RWPE2 (cell line): Measurements from ENCODE around the gene PLB1.
A peak's percentile ranks its signal among the peaks of the same experiment; 100 is the strongest.

Source experiments
- ATAC-seq: fragments of 200-7000 bp; cut with Tn5 transposase; 3 replicates; pipeline ENCODE4 v1.9.1; 2021; ENCODE audit warnings: low read depth
- DNase-seq: peaks from one replicate; pipeline ENCODE4 v3.0.0-alpha.2; 2020; ENCODE audit warnings: low spot score
- H3K27ac ChIP-seq: fragments of 450-650 bp; 2 replicates; pipeline ENCODE4 v1.5.1; 2017; ENCODE audit warnings: mild to moderate bottlenecking; ENCODE audit not compliant: poor library complexity, severe bottlenecking
- H3K27me3 ChIP-seq: fragments of 250-450 bp; sonication (Bioruptor Pico); 2 replicates; pipeline ENCODE4 v1.5.1; 2021; ENCODE audit warnings: mild to moderate bottlenecking, moderate library complexity; ENCODE audit not compliant: insufficient read depth, poor library complexity, severe bottlenecking
- H3K36me3 ChIP-seq: fragments of 250-450 bp; sonication (Bioruptor Pico); 2 replicates; pipeline ENCODE4 v1.5.1; 2020; ENCODE audit warnings: low read depth, mild to moderate bottlenecking, moderate library complexity
- H3K4me1 ChIP-seq: fragments of 250-450 bp; sonication (Bioruptor Pico); 2 replicates; pipeline ENCODE4 v1.5.1; 2021; ENCODE audit warnings: mild to moderate bottlenecking, moderate library complexity; ENCODE audit not compliant: insufficient read depth, poor library complexity, severe bottlenecking
- H3K4me3 ChIP-seq: fragments of 250-450 bp; sonication (Bioruptor Pico); 2 replicates; pipeline ENCODE4 v1.5.1; 2021; ENCODE audit warnings: mild to moderate bottlenecking, moderate library complexity; ENCODE audit not compliant: severe bottlenecking
- H3K9me3 ChIP-seq: fragments of 250-450 bp; sonication (Bioruptor Pico); 2 replicates; pipeline ENCODE4 v1.5.1; 2021; ENCODE audit warnings: mild to moderate bottlenecking, moderate library complexity; ENCODE audit not compliant: severe bottlenecking
- TF ChIP-seq, protein P1 (sequence below): fragments of 450-650 bp; IDR thresholded peaks from one replicate; pipeline ENCODE4 v1.5.1; 2017; ENCODE audit warnings: mild to moderate bottlenecking, moderate library complexity; ENCODE audit not compliant: poor library complexity, severe bottlenecking

Gene PLB1

DNA sequence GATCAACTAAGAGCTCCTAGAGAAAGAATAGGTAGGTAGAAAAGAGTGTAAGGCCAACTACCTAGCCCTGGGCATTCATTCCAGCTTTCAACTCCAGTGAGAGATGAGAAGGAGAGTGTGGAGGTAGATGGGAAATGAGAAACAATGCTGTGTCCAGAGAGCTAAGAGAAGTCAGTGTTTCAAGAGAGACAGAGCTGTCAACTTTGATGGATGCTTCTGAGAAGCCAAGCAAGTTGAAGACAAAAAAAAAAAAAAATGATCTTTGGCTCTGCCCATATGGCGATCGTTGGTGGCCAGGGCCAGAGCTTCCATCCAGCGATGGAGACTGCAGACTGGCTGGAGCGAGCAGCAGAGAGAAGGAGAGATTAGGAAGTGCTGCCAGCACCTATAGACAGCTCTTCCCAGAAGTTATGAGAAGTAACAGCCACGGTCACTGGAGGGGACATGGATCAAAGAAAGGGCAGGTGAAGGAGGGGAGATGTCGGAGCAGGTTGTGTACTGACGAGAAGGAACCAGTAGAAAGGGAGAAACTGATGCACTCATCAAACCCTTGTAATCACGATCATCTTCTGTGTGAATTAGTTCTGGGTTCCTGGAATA lies 143.3 kb downstream of the PLB1 start:
- H3K27me3 ChIP-seq, result no peaks in the 10 kb centered on the region
- ATAC-seq (no peak), DNase-seq (no peak)
- H3K27ac ChIP-seq, result no peak overlapping the region
- no peaks in the 10 kb centered on the region for H3K9me3 ChIP-seq
- H3K4me3 ChIP-seq, result no peak overlapping the region
- no peaks in the 10 kb centered on the region for H3K36me3 ChIP-seq
- TF ChIP-seq, protein P1, sequence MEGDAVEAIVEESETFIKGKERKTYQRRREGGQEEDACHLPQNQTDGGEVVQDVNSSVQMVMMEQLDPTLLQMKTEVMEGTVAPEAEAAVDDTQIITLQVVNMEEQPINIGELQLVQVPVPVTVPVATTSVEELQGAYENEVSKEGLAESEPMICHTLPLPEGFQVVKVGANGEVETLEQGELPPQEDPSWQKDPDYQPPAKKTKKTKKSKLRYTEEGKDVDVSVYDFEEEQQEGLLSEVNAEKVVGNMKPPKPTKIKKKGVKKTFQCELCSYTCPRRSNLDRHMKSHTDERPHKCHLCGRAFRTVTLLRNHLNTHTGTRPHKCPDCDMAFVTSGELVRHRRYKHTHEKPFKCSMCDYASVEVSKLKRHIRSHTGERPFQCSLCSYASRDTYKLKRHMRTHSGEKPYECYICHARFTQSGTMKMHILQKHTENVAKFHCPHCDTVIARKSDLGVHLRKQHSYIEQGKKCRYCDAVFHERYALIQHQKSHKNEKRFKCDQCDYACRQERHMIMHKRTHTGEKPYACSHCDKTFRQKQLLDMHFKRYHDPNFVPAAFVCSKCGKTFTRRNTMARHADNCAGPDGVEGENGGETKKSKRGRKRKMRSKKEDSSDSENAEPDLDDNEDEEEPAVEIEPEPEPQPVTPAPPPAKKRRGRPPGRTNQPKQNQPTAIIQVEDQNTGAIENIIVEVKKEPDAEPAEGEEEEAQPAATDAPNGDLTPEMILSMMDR, result no peak
- peaks cover 23% of the 10 kb centered on the region for H3K4me1 ChIP-seq

GRCh38 chr2:28639836-28640235 lies 144.0 kb downstream of the PLB1 start:
- no peak for DNase-seq
- ATAC-seq, result peak; percentile 45
- TF ChIP-seq, protein P1, result no peak
- peaks cover 24% of the 10 kb centered on the region for H3K4me1 ChIP-seq
- H3K27ac ChIP-seq, result peak overlapping the region; percentile 28
- no peaks in the 10 kb centered on the region for H3K36me3 ChIP-seq
- H3K9me3 ChIP-seq, result no peaks in the 10 kb centered on the region
- H3K4me3 ChIP-seq, result no peak overlapping the region
- H3K27me3 ChIP-seq, result no peaks in the 10 kb centered on the region

DNA sequence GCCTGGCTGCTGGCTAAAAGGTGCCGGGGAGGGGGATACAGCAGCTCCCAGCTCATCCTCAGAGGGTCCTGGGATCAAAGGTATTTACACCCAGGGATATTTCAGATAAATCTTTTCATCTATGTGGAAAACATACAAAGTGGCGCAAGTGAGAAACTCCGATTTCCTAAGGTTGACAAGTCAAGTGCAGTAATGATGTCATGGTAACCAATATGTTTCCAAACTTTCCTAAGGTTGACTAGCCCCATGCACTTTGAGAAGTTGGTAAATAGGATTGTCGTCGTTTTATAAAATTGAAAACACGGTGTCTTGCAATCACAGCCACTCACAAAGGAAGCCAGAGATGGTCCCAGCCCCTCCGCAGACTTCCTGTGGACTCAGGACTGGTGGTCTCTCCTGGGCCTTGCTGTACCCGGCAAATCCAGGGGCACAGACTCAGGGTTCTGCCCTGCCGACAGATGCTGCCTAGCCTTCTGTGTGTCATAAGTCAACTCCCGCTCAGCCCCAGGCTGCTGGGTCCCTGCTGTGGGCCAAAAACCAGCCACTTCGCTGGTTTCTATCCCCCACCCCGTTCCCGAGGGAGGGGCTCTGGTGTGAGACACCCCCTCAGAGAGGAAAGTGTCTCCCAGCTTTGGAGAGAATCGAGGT lies 144.5 kb downstream of the PLB1 start:
- Histone ChIP-seq H3K4me3 (no peak overlapping the region), H3K9me3 (no peaks in the 10 kb centered on the region), H3K27me3 (no peaks in the 10 kb centered on the region), H3K4me1 (peaks cover 27% of the 10 kb centered on the region), H3K27ac (peak overlapping the region; percentile 28), H3K36me3 (no peaks in the 10 kb centered on the region)
- ATAC-seq, result no peak
- TF ChIP-seq, protein P1, result no peak
- no peak for DNase-seq

DNA sequence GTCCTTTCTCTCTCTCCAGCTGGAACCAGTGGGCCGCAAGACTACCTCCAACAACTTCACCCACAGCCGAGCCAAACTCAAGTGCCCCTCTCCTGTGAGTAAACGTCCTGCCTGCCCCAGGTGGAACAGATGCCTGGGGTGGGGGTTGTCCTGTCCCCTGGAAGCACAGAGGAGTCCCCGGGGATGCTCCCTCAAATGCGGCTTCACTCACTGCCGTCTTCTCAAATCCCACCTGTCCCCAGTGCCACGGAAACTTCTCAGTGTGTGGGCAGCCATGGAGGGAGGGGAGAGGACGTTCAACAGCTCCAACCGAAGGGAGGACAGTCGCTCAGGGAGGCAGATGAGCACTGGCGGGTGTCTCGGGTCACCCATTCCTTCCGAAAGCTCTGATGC lies 145.0 kb downstream of the PLB1 start:
- Histone ChIP-seq H3K36me3 (no peaks in the 10 kb centered on the region), H3K27ac (no peak overlapping the region)
- no peak for DNase-seq

GRCh38 chr2:28642796-28643195 lies 146.9 kb downstream of the PLB1 start:
- Histone ChIP-seq H3K9me3 (no peaks in the 10 kb centered on the region), H3K4me1 (peaks cover 27% of the 10 kb centered on the region), H3K27me3 (no peaks in the 10 kb centered on the region), H3K27ac (peak overlapping the region; percentile 95), H3K36me3 (no peaks in the 10 kb centered on the region), H3K4me3 (no peak overlapping the region)
- DNase-seq, result no peak
- ATAC-seq, result no peak
- TF ChIP-seq, protein P1, result no peak

More for the DNA sequence above, 145.0 kb downstream of the PLB1 start:
- ATAC-seq, result no peak
- H3K4me1 ChIP-seq, result peaks cover 27% of the 10 kb centered on the region
- TF ChIP-seq, protein P1, result no peak
- H3K27me3 ChIP-seq, result no peaks in the 10 kb centered on the region
- H3K9me3 ChIP-seq, result no peaks in the 10 kb centered on the region
- H3K4me3 ChIP-seq, result no peak overlapping the region
